Measurements from ENCODE around the gene ACAA1. TPM values are rescaled to one million over a fixed set of nuclear protein-coding genes. Genes with fewer than 3 reads are reported as not detected.

Gene ACAA1
- total RNA-seq, 1 experiment from 2014 or later, result 49.0 TPM

DNA sequence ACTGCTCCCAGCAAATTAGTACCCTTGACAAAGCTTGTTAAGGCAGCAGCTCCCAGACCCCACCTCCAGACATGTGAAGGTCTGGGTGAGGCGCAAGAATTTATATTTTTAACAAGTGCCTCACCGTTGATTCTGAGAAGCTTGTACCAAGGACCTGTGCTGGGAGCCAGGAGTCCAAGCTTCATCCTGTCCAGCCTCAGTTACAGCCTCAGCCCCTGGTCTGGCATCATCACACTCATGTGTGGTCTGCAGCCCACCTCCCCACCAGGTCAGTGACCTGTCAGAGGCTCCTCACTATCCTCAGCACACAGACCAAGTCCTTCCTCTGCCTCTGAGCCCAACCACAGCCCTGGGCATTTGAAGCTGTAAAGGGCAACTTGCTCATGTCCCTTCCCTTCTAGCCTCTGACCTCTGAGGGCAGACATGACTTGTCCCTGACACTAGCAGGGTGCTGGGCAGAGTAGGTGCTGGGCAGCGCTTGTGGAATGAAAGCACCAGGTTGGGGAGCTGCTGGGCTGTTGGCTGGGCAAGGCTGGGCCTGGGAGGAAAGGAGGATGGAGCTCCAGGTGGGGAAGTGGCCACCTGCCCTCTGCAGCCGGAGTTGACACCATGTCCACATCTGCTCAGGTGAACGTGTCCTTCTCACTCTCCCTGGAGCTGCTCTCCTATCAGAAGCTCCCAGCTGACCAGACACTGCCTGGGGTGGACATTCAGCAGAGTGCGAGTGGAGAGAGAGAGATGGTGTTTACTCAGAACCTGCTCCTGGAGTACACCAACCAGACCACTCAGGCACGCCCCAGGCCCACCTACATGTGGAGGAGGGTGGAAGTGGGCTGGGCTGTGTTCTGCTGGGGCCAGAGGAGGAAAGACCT is 16.9 kb downstream of the ACAA1 start:
- Histone ChIP-seq H3K27me3 (ENCODE audit: insufficient read depth, low read length) (no peaks in the 10 kb centered on the region), H3K79me2 (ENCODE audit: insufficient read depth, low read length) (no peaks in the 10 kb centered on the region), H3K4me1 (ENCODE audit: control insufficient read depth in 1 of 2, insufficient read depth in 2 of 2, low read length in 2 of 2) (peaks cover 5 to 11% of the 10 kb centered on the region in 2 experiments; a peak in 3 of 4 replicates), H3K4me3 (replicated peaks in 1 of 2; ENCODE audit: low read depth in 1 of 2, low read length in 2 of 2) (no peak overlapping the region), H3K36me3 (ENCODE audit: control insufficient read depth in 1 of 2, insufficient read depth in 2 of 2, low read length in 2 of 2) (peaks cover 0 to 17% of the 10 kb centered on the region in 2 experiments; a peak in 3 of 4 replicates), H4K20me1 (ENCODE audit: insufficient read depth) (no peaks in the 10 kb centered on the region), H2AFZ (ENCODE audit: low read depth, low read length, poor library complexity, severe bottlenecking) (no peak overlapping the region), H3K9me3 (ENCODE audit: control insufficient read depth in 1 of 2, insufficient read depth in 1 of 2, low read depth in 1 of 2, low read length in 2 of 2) (no peaks in the 10 kb centered on the region), H3K9me2 (ENCODE audit: insufficient read depth) (no peaks in the 10 kb centered on the region), H3K9ac (ENCODE audit: low read length) (no peak overlapping the region), H3K27ac (ENCODE audit: low read depth, low read length) (no peak overlapping the region), H3K4me2 (ENCODE audit: low read length) (no peak overlapping the region)
- no peak for ATAC-seq
- POLR2A ChIA-PET, result no interaction called here
- no TSS peak for BruUV-seq (replicated peaks)
- CTCF ChIA-PET, result no interaction called here
- intact Hi-C loops (cut with micrococcal nuclease), result loop anchor here (5.0 to 10.0 kb wide), 4 partner anchors 145 to 722 kb away; partner anchors contain the start of gene XYLB
- no peak for DNase-seq (ENCODE audit: low read depth, low spot score)
- RAD21 ChIA-PET (ENCODE audit: low non-redundant PET in 1 of 2, low total read pairs in 2 of 2, uncharacterized antibody in 2 of 2, unreplicated experiment in 2 of 2), result no interaction called here
- TF ChIP-seq SIN3A (IDR thresholded peaks at IDR 0.05; ENCODE audit: low read depth) (no peak), CEBPB (IDR thresholded peaks at IDR 0.05; ENCODE audit: low read depth) (no peak)

- Histone ChIP-seq H3K4me2 (ENCODE audit: low read length) (no peak overlapping the region), H3K27me3 (ENCODE audit: insufficient read depth, low read length) (no peaks in the 10 kb centered on the region), H3K9me3 (ENCODE audit: control insufficient read depth in 1 of 2, insufficient read depth in 1 of 2, low read depth in 1 of 2, low read length in 2 of 2) (no peaks in the 10 kb centered on the region), H4K20me1 (ENCODE audit: insufficient read depth) (no peaks in the 10 kb centered on the region), H3K9ac (ENCODE audit: low read length) (no peak overlapping the region), H3K36me3 (ENCODE audit: control insufficient read depth in 1 of 2, insufficient read depth in 2 of 2, low read length in 2 of 2) (peaks cover 0 to 8% of the 10 kb centered on the region in 2 experiments; a peak in 3 of 4 replicates), H3K27ac (ENCODE audit: low read depth, low read length) (no peak overlapping the region), H3K4me1 (ENCODE audit: control insufficient read depth in 1 of 2, insufficient read depth in 2 of 2, low read length in 2 of 2) (peaks cover 5 to 11% of the 10 kb centered on the region in 2 experiments; a peak in 3 of 4 replicates), H3K9me2 (ENCODE audit: insufficient read depth) (no peaks in the 10 kb centered on the region), H2AFZ (ENCODE audit: low read depth, low read length, poor library complexity, severe bottlenecking) (no peak overlapping the region), H3K4me3 (replicated peaks in 1 of 2; ENCODE audit: low read depth in 1 of 2, low read length in 2 of 2) (no peak overlapping the region), H3K79me2 (ENCODE audit: insufficient read depth, low read length) (no peaks in the 10 kb centered on the region)
- RAD21 ChIA-PET (ENCODE audit: low non-redundant PET in 1 of 2, low total read pairs in 2 of 2, uncharacterized antibody in 2 of 2, unreplicated experiment in 2 of 2), result no interaction called here
- DNase-seq (ENCODE audit: low read depth, low spot score) (no peak), ATAC-seq (no peak)
- POLR2A ChIA-PET, result no interaction called here
- intact Hi-C loops (cut with micrococcal nuclease), result loop anchor here (5.0 to 10.0 kb wide), 4 partner anchors 144 to 723 kb away; partner anchors contain the start of gene XYLB
- no TSS peak for BruUV-seq (replicated peaks)
- CTCF ChIA-PET, result interaction anchor here (2.5 kb wide), 1 partner anchor 361 kb away, joined by 7 read pairs; no protein-coding TSS in a partner anchor
- TF ChIP-seq EGR1 (IDR thresholded peaks at IDR 0.05; ENCODE audit: low read depth) (no peak), JUND (IDR thresholded peaks at IDR 0.05) (no peak)
- TF ChIP-seq, protein P1, sequence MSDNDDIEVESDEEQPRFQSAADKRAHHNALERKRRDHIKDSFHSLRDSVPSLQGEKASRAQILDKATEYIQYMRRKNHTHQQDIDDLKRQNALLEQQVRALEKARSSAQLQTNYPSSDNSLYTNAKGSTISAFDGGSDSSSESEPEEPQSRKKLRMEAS (IDR thresholded peaks at IDR 0.05), result no peak
Observed at GRCh38 chr3:38119248-38119544, 17.7 kb downstream of the ACAA1 start.
